ENCODE results near the gene ACOT7. TPM values are rescaled to one million over a fixed set of nuclear protein-coding genes. Genes with fewer than 3 reads are reported as not detected.
A peak's percentile ranks its signal among the peaks of the same experiment; 100 is the strongest.
"Not testable (repeated sequence)": the region's sequence is repeated elsewhere in the genome, so short reads cannot be mapped to it uniquely, and the experiment has no call there.

ACOT7 gene
- total RNA-seq, 1 donor from 2014 or later, result 175 TPM

GRCh38 chr1:6401673-6402072, 8.1 kb upstream of the ACOT7 start:
- no peak overlapping the region for H3K4me3 Mint-ChIP-seq (ENCODE audit: unreplicated experiment)
- no peak for DNase-seq
- H3K27ac Mint-ChIP-seq (ENCODE audit: unreplicated experiment), result no peak overlapping the region
- H3K4me1 Mint-ChIP-seq (ENCODE audit: low read depth, unreplicated experiment), result peaks cover 7% of the 10 kb centered on the region
- peaks cover 12% of the 10 kb centered on the region for H3K9me3 Mint-ChIP-seq (ENCODE audit: unreplicated experiment)
- TF ChIP-seq, protein P1, sequence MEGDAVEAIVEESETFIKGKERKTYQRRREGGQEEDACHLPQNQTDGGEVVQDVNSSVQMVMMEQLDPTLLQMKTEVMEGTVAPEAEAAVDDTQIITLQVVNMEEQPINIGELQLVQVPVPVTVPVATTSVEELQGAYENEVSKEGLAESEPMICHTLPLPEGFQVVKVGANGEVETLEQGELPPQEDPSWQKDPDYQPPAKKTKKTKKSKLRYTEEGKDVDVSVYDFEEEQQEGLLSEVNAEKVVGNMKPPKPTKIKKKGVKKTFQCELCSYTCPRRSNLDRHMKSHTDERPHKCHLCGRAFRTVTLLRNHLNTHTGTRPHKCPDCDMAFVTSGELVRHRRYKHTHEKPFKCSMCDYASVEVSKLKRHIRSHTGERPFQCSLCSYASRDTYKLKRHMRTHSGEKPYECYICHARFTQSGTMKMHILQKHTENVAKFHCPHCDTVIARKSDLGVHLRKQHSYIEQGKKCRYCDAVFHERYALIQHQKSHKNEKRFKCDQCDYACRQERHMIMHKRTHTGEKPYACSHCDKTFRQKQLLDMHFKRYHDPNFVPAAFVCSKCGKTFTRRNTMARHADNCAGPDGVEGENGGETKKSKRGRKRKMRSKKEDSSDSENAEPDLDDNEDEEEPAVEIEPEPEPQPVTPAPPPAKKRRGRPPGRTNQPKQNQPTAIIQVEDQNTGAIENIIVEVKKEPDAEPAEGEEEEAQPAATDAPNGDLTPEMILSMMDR (IDR thresholded peaks at IDR 0.05; ENCODE audit: partially characterized antibody, unreplicated experiment), result no peak
- no peaks in the 10 kb centered on the region for H3K36me3 Mint-ChIP-seq (ENCODE audit: unreplicated experiment)
- H3K27me3 Mint-ChIP-seq (ENCODE audit: unreplicated experiment), result peaks cover 6% of the 10 kb centered on the region

DNA sequence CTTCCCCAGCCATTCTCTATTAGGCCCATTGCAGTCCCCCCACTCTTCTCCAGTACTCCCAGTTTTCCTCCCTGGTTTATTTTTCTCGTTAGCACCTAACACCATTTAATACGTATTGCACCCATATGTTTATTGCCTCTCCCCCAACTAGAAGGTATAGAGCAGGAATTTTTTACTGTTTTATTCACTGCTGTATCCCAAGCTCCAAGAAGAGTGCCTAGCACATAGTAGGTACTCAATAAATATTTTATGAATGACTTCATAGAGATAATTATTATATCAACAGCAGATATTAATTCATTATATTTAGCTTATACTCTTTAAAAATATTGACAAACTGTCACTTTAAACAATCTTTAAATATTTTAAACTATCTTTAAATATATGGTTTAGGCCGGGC, 5.7 kb upstream of the ACOT7 start:
- Mint-ChIP-seq H3K27ac (ENCODE audit: unreplicated experiment) (no peak overlapping the region), H3K4me3 (ENCODE audit: unreplicated experiment) (no peak overlapping the region), H3K36me3 (ENCODE audit: unreplicated experiment) (no peaks in the 10 kb centered on the region), H3K9me3 (ENCODE audit: unreplicated experiment) (peaks cover 11% of the 10 kb centered on the region), H3K4me1 (ENCODE audit: low read depth, unreplicated experiment) (peaks cover 4% of the 10 kb centered on the region), H3K27me3 (ENCODE audit: unreplicated experiment) (no peaks in the 10 kb centered on the region)
- DNase-seq, result no peak
- TF ChIP-seq, protein P1 (IDR thresholded peaks at IDR 0.05; ENCODE audit: partially characterized antibody, unreplicated experiment), result no peak

DNA sequence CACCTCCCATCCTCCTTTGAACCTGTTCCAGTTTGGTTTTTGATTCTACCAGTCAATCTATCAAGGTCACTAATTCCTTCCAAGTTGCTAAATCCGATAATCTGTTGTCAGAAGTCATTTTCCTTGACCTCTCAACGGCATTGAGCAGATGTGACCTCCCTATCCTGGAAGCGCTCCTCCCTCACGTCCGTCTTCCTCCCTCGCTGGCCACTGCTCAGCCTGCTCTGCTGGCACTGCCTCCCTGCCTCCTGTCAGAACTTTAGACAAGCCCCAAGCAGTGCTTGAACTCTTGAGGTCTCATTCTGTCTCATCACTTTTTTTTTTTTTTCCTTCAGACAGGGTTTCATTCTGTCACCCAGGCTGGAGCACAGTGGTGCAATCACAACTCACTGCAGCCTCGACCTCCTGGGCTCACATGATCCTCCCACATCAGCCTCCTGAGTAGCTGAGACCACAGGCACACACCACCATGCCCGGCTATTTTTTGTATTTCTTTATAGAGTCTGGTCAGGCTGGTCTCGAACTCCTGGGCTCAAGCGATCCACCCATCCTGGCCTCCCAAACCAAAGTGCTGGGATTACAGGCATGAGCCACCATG, 4.4 kb upstream of the ACOT7 start:
- no peaks in the 10 kb centered on the region for H3K27me3 Mint-ChIP-seq (ENCODE audit: unreplicated experiment)
- H3K4me3 Mint-ChIP-seq (ENCODE audit: unreplicated experiment), result no peak overlapping the region
- TF ChIP-seq, protein P1 (IDR thresholded peaks at IDR 0.05; ENCODE audit: partially characterized antibody, unreplicated experiment), result no peak
- H3K4me1 Mint-ChIP-seq (ENCODE audit: low read depth, unreplicated experiment), result peaks cover 9% of the 10 kb centered on the region
- DNase-seq, result no peak
- H3K27ac Mint-ChIP-seq (ENCODE audit: unreplicated experiment), result no peak overlapping the region
- H3K9me3 Mint-ChIP-seq (ENCODE audit: unreplicated experiment), result peaks cover 17% of the 10 kb centered on the region
- H3K36me3 Mint-ChIP-seq (ENCODE audit: unreplicated experiment), result no peaks in the 10 kb centered on the region

- DNase-seq, result no peak
- H3K36me3 Mint-ChIP-seq (ENCODE audit: unreplicated experiment), result no peaks in the 10 kb centered on the region
- TF ChIP-seq, protein P1 (IDR thresholded peaks at IDR 0.05; ENCODE audit: partially characterized antibody, unreplicated experiment), result no peak
Observed at GRCh38 chr1:6396998-6397397, 3.4 kb upstream of the ACOT7 start.

DNA sequence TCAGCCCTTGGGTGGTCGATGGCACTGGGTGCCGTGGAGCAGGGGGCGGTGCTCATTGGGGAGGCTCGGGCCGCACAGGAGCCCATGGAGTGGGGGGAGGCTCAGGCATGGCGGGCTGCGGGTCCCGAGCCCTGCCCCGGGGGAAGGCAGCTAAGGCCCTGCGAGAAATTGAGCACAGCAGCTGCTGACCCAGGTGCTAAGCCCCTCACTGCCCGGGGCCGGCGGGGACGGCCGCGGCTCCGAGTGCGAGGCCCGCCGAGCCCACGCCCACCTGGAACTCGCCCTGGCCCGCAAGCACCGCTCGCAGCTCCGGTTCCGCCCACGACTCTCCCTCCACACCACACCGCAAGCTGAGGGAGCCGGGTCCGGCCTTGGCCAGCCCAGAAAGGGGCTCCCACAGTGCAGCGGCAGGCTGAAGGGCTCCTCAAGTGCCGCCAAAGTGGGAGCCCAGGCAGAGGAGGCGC, 2.2 kb upstream of the ACOT7 start:
- Mint-ChIP-seq H3K4me1 (ENCODE audit: low read depth, unreplicated experiment) (peaks cover 13% of the 10 kb centered on the region), H3K9me3 (ENCODE audit: unreplicated experiment) (peaks cover 17% of the 10 kb centered on the region)
- not testable (repeated sequence) for DNase-seq; H3K36me3 Mint-ChIP-seq (ENCODE audit: unreplicated experiment); H3K4me3 Mint-ChIP-seq (ENCODE audit: unreplicated experiment); H3K27me3 Mint-ChIP-seq (ENCODE audit: unreplicated experiment); H3K27ac Mint-ChIP-seq (ENCODE audit: unreplicated experiment)

More at GRCh38 chr1:6396998-6397397, 3.4 kb upstream of the ACOT7 start:
- peaks cover 10% of the 10 kb centered on the region for H3K4me1 Mint-ChIP-seq (ENCODE audit: low read depth, unreplicated experiment)
- peaks cover 2% of the 10 kb centered on the region for H3K27me3 Mint-ChIP-seq (ENCODE audit: unreplicated experiment)
- H3K4me3 Mint-ChIP-seq (ENCODE audit: unreplicated experiment), result no peak overlapping the region
- no peak overlapping the region for H3K27ac Mint-ChIP-seq (ENCODE audit: unreplicated experiment)
- H3K9me3 Mint-ChIP-seq (ENCODE audit: unreplicated experiment), result peaks cover 17% of the 10 kb centered on the region

DNA sequence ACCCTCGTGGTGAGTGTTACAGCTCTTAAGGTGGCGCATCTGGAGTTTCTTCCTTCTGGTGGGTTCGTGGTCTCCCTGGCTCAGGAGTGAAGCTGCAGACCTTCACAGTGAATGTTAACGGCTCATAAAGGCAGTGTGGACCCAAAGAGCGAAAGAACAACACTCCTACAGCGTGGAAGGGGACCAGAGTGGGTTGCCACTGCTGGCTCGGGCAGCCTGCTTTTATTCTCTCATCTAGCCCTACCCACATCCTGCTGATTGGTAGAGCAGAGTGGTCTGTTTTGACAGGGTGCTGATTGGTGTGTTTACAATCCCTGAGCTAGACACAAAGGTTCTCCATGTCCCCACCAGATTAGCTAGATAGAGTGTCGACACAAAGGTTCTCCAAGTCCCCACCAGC, 1.6 kb upstream of the ACOT7 start:
- H3K27me3 Mint-ChIP-seq (ENCODE audit: unreplicated experiment); H3K4me3 Mint-ChIP-seq (ENCODE audit: unreplicated experiment); DNase-seq; H3K36me3 Mint-ChIP-seq (ENCODE audit: unreplicated experiment): not testable (repeated sequence)
- H3K27ac Mint-ChIP-seq (ENCODE audit: unreplicated experiment), result peak overlapping the region; percentile 38
- H3K4me1 Mint-ChIP-seq (ENCODE audit: low read depth, unreplicated experiment), result peaks cover 13% of the 10 kb centered on the region
- peaks cover 17% of the 10 kb centered on the region for H3K9me3 Mint-ChIP-seq (ENCODE audit: unreplicated experiment)
